ENCODE data around the gene HMX3.

HMX3 gene

GRCh38 chr10:123135415-123136141 lies at the start of gene HMX3:
Gene HMX3, plus strand, starts transcription at chr10:123135970. Its CDS starts 81 bp downstream, at chr10:123136051.
- DNase-seq, result peak; percentile 43

DNA sequence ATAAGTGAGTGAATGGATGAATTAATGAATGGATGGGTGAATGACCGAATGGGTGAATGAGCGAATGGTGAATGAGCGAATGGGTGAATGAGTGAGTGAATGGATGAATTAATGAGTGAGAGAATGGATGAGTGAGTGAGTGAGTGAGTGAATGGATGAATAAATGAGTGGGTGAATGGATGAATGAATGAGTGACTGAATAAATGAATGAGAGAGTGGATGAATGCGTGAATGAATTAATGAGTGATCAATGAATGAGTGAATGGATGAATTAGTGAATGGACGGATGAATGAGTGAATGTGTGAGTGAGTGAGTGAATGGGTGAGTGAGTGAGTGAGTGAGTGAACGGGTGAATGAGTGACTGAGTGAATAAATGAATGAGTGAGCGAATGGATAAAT lies 49.5 kb upstream of the HMX3 start:
- DNase-seq, result no peak

DNA sequence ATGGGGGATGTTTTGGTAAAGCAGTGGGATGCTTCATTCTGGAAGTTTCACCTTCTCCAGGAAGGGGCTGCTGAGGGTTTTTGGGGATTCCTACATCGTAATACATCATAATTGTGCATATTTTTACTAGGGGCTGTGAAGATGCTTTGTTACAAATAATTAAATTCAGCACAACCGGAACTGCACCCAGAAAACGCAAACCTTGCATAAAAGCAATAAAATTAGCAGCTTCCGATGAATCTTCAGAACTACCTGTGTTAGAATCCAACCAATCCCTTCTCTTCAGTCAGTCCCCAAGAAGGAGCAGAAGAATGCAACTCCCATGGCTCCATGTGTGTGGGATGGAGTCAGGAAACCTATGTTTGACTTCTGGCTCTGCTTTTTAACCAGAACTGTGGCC lies 48.4 kb upstream of the HMX3 start:
- no peak for DNase-seq

DNA sequence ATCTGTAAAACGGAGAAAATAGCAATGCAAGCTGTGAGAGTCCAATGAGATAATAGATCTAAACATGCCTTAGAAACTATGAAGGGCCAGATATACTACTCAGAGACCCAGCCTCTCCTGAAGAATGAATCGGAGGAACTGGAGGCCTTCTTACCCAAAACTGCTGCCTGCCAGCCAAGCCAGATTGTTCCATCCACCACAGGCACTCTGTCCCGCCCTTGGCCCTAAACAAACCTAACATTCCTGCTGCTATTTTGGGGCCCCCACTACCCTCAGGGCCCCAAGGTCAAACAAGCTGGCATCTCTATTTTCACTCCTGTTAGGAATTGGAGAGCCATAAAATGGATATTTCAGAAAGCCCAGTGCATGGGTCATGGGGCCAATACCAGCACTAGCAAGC lies 48.0 kb upstream of the HMX3 start:
- no peak for DNase-seq

- DNase-seq, result no peak
Observed at GRCh38 chr10:123092635-123093414, 42.9 kb upstream of the HMX3 start.

DNA sequence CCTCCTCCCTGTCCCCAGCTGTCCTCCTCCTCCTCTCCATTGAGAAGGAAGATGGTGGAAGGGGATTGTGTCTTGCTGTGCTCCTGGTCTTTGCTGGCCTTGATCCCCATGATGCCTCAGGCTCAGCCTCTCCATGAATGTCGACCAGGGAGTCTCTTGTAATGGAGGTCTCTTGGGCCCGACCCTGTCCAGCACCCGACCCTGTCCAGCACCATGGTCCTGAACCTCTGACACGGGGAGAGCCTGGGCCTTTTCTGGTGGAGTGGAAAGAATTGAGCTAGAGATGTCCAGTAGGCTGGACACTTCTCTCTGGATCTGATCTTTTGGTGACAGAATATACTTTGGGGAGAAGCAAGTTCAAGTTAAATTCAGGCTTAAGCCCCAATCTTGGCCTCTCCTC lies 42.3 kb upstream of the HMX3 start:
- DNase-seq, result no peak

DNA sequence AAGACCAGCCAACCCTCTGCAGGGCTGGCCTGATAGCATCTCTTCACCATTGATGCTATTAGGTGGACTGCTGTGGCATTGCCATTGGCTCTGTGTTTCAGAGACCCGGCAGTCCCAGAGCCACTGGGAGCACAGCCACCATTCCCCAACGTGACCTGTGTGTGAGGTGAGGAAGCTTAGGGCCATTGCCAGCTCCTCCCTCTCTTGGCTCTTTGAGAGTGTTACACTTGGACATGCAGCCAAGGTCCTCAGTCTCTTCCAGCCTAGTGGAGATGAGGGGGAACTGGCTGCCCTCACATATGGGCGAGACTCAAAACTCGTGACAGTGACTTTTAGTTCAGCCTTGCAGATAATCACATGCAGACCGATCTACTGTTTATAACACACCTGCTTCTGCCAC lies 39.3 kb upstream of the HMX3 start:
- no peak for DNase-seq

DNA sequence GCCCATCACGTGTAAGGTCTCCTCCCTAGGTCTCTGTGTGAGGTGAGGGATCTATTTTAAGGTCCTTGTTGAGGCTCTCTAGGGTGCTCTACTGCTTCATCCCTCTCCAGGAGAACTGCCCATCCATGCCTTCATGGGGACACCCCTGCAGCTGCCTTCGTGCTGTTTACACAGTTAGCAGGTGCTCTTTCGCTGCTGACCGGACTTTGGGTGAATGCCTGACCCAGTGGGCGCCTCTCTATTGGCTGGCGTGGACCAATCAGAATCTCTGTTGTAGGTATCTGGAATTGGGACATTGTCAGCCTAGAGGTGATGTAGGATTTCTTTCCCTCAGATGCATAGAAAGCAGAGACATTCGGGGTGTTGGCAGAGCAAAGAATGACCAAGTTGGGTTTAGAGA lies 38.7 kb upstream of the HMX3 start:
- DNase-seq, result no peak

GRCh38 chr10:123100030-123100762 lies 35.6 kb upstream of the HMX3 start:
- no peak for DNase-seq

- no peak for DNase-seq
Observed at GRCh38 chr10:123101872-123102271, 33.9 kb upstream of the HMX3 start.

- DNase-seq, result no peak
Observed at GRCh38 chr10:123102673-123103072, 33.1 kb upstream of the HMX3 start.

DNA sequence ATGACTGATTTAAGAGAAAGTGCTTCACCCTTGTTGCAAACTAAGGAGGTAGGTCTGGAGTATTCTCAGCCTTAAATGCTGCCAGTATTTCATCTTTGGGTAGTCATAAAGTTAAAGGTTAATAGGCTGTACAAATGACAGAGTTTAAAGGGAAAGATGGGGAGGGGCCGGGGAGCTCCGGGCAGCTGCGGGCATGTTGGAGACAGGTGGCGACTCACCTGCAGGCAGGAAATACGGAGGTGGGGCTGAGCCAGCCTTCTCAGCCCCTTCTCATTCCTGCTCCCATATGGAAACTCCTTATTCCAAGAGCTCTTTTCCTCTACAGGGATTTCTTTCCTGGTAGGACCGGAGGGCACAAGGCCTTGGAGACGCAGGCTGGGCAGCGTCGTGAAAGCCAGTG lies 31.8 kb upstream of the HMX3 start:
- DNase-seq, result no peak

DNA sequence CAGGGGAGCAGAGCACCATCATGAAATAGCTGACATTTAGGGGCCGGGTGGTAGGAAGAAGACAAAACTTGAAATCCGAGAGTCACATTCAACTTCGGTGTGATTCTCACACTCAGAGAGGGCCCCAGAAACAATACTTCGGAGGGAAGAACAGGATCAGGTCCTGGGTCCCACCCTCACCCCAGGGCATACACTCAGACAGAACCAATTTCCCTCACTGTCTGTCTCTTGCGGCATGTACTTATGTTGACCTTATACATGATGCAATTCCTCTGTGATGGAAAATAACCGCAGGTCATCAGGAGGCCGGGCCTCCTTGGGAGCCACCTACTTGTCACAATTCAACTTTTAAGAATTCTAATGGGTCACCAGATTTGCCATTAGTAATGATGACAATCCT lies 26.3 kb upstream of the HMX3 start:
- no peak for DNase-seq

DNA sequence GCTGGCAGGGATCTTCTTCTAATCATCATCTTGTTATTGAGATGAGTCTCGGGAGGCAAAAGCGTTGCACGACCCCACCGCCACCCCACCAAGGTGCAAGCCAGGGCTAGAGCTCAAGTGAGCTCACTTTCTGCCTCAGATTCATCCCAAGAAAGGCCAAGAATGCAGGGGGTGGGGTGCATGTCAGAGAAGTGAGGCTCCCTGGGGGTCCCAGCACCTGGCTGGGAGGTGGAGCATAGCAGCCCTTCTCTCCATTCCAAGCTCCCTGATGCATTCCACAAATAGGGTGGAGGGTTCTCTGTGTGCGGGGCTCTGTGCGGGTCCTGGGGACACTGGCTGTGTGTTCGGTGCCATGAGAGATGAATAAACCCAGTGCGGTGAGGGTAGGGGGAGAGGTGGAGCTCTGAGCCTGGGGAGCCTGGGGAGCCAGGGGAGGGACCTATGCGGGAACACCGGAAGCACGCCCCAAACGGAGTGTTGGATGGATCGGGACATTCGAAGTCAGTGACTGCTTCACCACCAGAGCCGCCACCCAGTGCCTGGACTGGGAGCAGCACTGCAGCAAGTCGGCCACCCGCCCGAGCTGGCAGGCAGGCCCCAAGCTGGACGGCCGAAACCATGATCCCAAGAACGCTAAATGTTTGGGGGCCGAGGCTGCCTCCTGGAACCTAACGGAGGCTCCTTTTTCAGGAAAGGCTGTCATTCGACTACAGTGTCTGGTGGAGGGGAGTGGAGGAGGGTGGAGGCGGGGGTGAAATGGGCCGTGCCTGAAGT lies 17.9 kb upstream of the HMX3 start:
- DNase-seq, result no peak

DNA sequence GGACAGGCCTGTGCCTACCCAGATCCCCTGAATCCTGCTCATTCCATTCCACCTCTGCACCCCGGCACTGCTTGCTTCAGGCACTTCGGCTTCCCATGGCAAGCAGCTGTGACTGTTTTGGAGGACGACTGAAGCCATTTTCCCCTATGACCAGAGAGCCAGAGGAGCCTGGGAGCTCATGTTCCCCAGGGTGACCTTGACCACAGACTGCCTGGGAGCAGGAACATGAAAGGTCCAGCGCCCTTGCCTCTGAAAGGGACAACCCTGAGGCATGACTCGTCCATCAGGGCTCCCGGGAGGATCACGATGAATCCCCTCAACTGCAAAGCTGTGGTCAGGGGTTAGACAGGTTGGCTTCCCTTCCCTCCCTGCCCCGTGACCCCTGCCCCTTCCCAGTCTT lies 16.7 kb upstream of the HMX3 start:
- DNase-seq, result no peak

DNA sequence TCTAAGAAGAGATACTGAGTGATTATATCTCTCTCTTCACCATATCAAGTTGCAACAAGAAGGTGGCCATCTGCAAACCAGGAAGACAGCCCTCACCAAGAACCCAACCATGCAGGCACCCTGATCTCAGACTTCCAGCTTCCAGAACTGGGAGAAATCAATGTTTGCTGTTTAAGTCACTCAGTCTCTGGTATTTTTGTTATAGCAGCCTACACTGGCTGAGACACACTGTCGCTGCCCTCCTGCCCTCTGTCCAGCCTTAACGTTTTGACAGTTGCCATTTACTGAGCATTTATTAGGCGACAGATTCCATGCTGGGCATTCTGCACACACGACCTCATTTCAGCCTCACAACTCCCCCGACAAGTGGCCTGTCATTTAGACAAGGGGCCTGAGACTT lies 9.5 kb upstream of the HMX3 start:
- no peak for DNase-seq

GRCh38 chr10:123129618-123130271 lies 6.0 kb upstream of the HMX3 start:
- no peak for DNase-seq

- DNase-seq, result peak; percentile 88
Observed at GRCh38 chr10:123132576-123133477, 2.9 kb upstream of the HMX3 start.

- DNase-seq, result no peak
Observed at GRCh38 chr10:123133541-123134342, 2.0 kb upstream of the HMX3 start.

DNA sequence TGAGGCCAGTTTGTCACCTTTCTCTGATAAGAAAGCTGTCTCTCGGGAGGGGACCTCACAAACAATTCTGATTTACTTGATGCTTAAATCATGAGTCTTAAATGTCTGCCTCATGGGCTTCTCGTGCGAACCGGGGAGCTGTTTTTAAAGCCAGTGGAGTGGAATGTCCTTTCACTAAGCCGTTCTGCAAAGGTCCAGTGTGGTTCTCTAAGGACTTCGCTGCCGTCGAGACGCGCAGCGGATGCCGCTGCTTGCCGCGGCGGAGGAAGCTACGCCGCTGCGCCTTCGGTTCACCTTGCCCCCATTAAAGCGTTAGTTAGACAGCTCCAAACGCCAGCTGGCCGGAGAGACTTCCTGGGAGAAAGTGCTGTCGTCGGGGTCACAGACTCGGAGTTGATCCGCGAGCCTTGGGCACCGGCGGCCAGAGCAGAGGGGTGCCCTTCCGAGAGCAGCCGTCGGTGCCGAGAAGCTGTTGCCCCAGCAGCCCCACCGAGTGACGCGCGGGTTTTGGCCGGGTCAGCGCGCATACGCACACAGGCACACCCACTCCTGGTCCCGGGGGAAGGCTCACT lies 1.3 kb upstream of the HMX3 start:
- no peak for DNase-seq
